K562 (cell line): ENCODE results near the gene TGFBR1. TPM values are rescaled to one million over a fixed set of nuclear protein-coding genes. Genes with fewer than 3 reads are reported as not detected.

ENCODE experiments used
- BRF2 ChIP-seq: IDR thresholded peaks from 3 replicates; pipeline ENCODE4 v1.6.1; 2011; ENCODE audit warnings: borderline replicate concordance, mild to moderate bottlenecking; ENCODE audit not compliant: insufficient read length, insufficient read depth
- MTA2 ChIP-seq: fragments of 450-650 bp; IDR thresholded peaks from 2 replicates; pipeline ENCODE4 v1.6.1; 2016; ENCODE audit warnings: low read depth
- POLR2AphosphoS2 ChIP-seq: IDR thresholded peaks from 2 replicates; pipeline ENCODE4 v1.6.1; 2012; ENCODE audit warnings: low read length, improper control_type of control experiment
- PRPF4 ChIP-seq: fragments of 200-400 bp; formaldehyde crosslinking; IDR thresholded peaks from one replicate; pipeline ENCODE4 v1.6.1; 2017; ENCODE audit warnings: low read length, low read depth, mild to moderate bottlenecking; ENCODE audit not compliant: insufficient read depth, poor library complexity, severe bottlenecking
- RBFOX2 ChIP-seq: fragments of 200-400 bp; formaldehyde crosslinking; IDR thresholded peaks from 2 replicates; pipeline ENCODE4 v1.6.1; 2017; ENCODE audit warnings: low read depth, mild to moderate bottlenecking, low read length, moderate library complexity
- SREBF2 ChIP-seq: sonication (generic); formaldehyde crosslinking; IDR thresholded peaks from 2 replicates; pipeline ENCODE4 v1.4.0; 2020; ENCODE audit warnings: mild to moderate bottlenecking, missing genetic modification reagents
- TAF7 ChIP-seq: fragments of 450-650 bp; IDR thresholded peaks from 2 replicates; pipeline ENCODE4 v1.6.1; 2016; ENCODE audit warnings: missing genetic modification characterization, missing compliant biosample characterization
- TCF7 ChIP-seq: sonication (generic); IDR thresholded peaks from 2 replicates; pipeline ENCODE4 v1.6.1; 2016; ENCODE audit warnings: antibody characterized with exemption, borderline replicate concordance
- ZNF57 ChIP-seq: fragments of 450-650 bp; formaldehyde crosslinking; IDR thresholded peaks from 2 replicates; pipeline ENCODE4 v1.4.0; 2020; ENCODE audit warnings: mild to moderate bottlenecking, moderate library complexity
- ZNF592 ChIP-seq: fragments of 450-650 bp; IDR thresholded peaks from 2 replicates; pipeline ENCODE4 v1.6.1; 2017; ENCODE audit warnings: antibody characterized with exemption, mild to moderate bottlenecking
- ZNF696 ChIP-seq: fragments of 250-450 bp; sonication (Bioruptor Pico); conservative IDR thresholded peaks from 2 replicates; pipeline ENCODE4 v1.4.0; 2020; ENCODE audit warnings: mild to moderate bottlenecking, moderate library complexity
- ZNF766 ChIP-seq: fragments of 200-800 bp; sonication (Bioruptor generic); conservative IDR thresholded peaks from 2 replicates; pipeline ENCODE4 v1.6.1; 2016; ENCODE audit warnings: missing genetic modification characterization, missing compliant biosample characterization
- ZNF778 ChIP-seq: fragments of 450-650 bp; formaldehyde crosslinking; IDR thresholded peaks from 2 replicates; pipeline ENCODE4 v1.4.0; 2020; ENCODE audit warnings: mild to moderate bottlenecking, moderate library complexity
- polyA plus RNA-seq, 8 experiments: library from polyadenylated mRNA; depleted of rRNA in 4 of 8; stranded (reverse) in 5 of 8; unstranded in 3 of 8; fragments of >200 nt; fragmentation: Nextera tagmentation in 2 of 8; fragmentation: Illumina TruSeq in 1 of 8; extraction: Ambion mirVana in 2 of 8; extraction: Trizol in 1 of 8; gene quantifications; 2 replicates each; pipeline versions ENCODE4 v1.2.1 to v1.2.3, GENCODE V29; 2011 to 2014; ENCODE audit warnings: inconsistent platforms in 1 of 8, missing spikeins in 1 of 8
- total RNA-seq, 7 experiments: library from RNA; depleted of rRNA in 6 of 7; stranded (reverse); fragments of >200 nt in 6 of 7; fragmentation: Illumina TruSeq in 2 of 7; extraction: Trizol in 2 of 7; gene quantifications; 2 replicates each; pipeline versions ENCODE4 v1.2.1 to v1.2.3, GENCODE V29; 2011 to 2021; ENCODE audit warnings: low replicate concordance in 1 of 7

TGFBR1 gene
- total and polyA plus RNA-seq, 9 of the 15 experiments (the other 6 are each of a cell fraction or from before 2014, with no cell fraction given) = 15.5 to 62.4 (median 42.7) TPM

DNA sequence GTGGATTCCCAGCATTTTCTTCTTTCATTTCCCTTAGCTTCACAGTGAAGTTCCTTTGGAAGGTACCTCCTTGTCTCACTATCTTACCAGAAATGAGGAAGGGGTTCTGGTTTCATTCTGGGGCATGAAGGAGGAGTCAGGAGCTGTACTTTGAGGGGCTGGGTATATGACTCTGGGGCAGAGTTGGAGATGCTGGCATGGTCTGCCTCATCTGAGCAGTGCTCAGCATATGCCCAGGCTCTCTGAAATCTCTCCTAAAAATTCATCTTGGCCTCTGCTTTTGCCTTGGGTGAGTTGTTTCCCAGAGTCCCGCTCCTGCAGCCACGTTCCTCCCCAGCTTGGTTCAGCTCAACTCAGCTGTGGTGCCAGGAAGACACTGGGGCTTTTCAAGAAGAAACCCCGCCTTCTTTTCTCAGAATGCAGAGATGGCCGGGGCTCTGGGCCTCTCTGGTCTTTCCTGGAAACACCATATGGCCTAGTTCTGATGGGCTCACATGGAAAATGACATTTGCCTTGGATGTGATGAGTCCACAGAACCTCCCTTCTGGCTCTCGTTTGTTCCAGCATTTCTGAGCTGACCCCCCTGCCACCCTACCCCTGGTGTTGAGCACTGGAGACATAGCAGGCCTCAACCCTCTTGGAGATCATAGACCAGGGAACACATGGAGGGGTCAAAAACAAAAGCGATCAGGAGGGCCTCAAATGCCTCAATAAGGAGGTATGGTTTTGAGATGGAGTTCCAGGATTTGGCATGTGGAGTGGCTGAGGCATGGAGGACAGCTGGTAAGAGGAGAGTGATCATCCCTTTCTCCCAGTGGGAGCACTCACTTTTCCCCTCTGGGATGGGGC, 12.0 kb upstream of the TGFBR1 start (continued):
- TF ChIP-seq BRF2 (no peak), ZNF57 (CRISPR knock-in tag) (no peak), ZNF592 (peak; percentile 95), TAF7 (tag) (no peak), TCF7 (no peak), PRPF4 (no peak), SREBF2 (CRISPR knock-in tag) (no peak), ZNF696 (CRISPR knock-in tag) (no peak), POLR2AphosphoS2 (no peak), RBFOX2 (no peak), ZNF766 (no peak), ZNF778 (CRISPR knock-in tag) (no peak), MTA2 (no peak)
